HG02884 (cell line): ENCODE measurements around the gene GRIP2.

ENCODE experiments used
- ATAC-seq: cut with Tn5 transposase; IDR thresholded peaks from one replicate; pipeline ENCODE4 v1.9.1; 2021; ENCODE audit warnings: mild to moderate bottlenecking, moderate library complexity; ENCODE audit not compliant: unreplicated experiment

GRIP2 gene

GRCh38 chr3:14472471-14473351 is 67.4 kb downstream of the GRIP2 start:
- ATAC-seq, result no peak

GRCh38 chr3:14471690-14472089 is 68.5 kb downstream of the GRIP2 start:
- no peak for ATAC-seq

- ATAC-seq, result no peak
Observed at GRCh38 chr3:14471016-14471415, 69.1 kb downstream of the GRIP2 start.

- no peak for ATAC-seq
Observed at GRCh38 chr3:14470461-14470860, 69.7 kb downstream of the GRIP2 start.

- ATAC-seq, result no peak
Observed at GRCh38 chr3:14468621-14468981, 71.5 kb downstream of the GRIP2 start.

- ATAC-seq, result no peak
Observed at GRCh38 chr3:14467814-14468620, 72.1 kb downstream of the GRIP2 start.

GRCh38 chr3:14466179-14466903 is 73.8 kb downstream of the GRIP2 start:
- no peak for ATAC-seq

- ATAC-seq, result no peak
Observed at GRCh38 chr3:14465425-14465824, 74.7 kb downstream of the GRIP2 start.

GRCh38 chr3:14464521-14464920 is 75.6 kb downstream of the GRIP2 start:
- ATAC-seq, result no peak

- ATAC-seq, result no peak
Observed at GRCh38 chr3:14464141-14464465, 76.0 kb downstream of the GRIP2 start.

GRCh38 chr3:14463330-14464140 is 76.6 kb downstream of the GRIP2 start:
- no peak for ATAC-seq

GRCh38 chr3:14462738-14463137 is 77.4 kb downstream of the GRIP2 start:
- no peak for ATAC-seq

- no peak for ATAC-seq
Observed at GRCh38 chr3:14461748-14462324, 78.3 kb downstream of the GRIP2 start.

- ATAC-seq, result no peak
Observed at GRCh38 chr3:14461006-14461747, 79.0 kb downstream of the GRIP2 start.

- no peak for ATAC-seq
Observed at GRCh38 chr3:14460342-14461005, 79.7 kb downstream of the GRIP2 start.

- no peak for ATAC-seq
Observed at GRCh38 chr3:14459787-14460186, 80.4 kb downstream of the GRIP2 start.

- ATAC-seq, result no peak
Observed at GRCh38 chr3:14459384-14459783, 80.8 kb downstream of the GRIP2 start.

GRCh38 chr3:14458434-14459275 is 81.5 kb downstream of the GRIP2 start:
- no peak for ATAC-seq
